Measurements from ENCODE around the gene KLHL2.
A peak's percentile ranks its signal among the peaks of the same experiment; 100 is the strongest.

KLHL2 gene

GRCh38 chr4:165294907-165295306 lies 87.5 kb downstream of the KLHL2 start:
- TF ChIP-seq, protein P1, sequence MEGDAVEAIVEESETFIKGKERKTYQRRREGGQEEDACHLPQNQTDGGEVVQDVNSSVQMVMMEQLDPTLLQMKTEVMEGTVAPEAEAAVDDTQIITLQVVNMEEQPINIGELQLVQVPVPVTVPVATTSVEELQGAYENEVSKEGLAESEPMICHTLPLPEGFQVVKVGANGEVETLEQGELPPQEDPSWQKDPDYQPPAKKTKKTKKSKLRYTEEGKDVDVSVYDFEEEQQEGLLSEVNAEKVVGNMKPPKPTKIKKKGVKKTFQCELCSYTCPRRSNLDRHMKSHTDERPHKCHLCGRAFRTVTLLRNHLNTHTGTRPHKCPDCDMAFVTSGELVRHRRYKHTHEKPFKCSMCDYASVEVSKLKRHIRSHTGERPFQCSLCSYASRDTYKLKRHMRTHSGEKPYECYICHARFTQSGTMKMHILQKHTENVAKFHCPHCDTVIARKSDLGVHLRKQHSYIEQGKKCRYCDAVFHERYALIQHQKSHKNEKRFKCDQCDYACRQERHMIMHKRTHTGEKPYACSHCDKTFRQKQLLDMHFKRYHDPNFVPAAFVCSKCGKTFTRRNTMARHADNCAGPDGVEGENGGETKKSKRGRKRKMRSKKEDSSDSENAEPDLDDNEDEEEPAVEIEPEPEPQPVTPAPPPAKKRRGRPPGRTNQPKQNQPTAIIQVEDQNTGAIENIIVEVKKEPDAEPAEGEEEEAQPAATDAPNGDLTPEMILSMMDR (IDR thresholded peaks at IDR 0.05; ENCODE audit: insufficient read depth, low read depth, low read length, missing control alignments), result no peak
- peak; percentile 61 for DNase-seq (ENCODE audit: low read depth)
- peak overlapping the region; percentile 11; the same call in 1 of the 2 replicates for H3K4me3 ChIP-seq (ENCODE audit: low read depth, low read length)

GRCh38 chr4:165297626-165298025 lies 90.3 kb downstream of the KLHL2 start:
- no peak for DNase-seq (ENCODE audit: low read depth)
- H3K4me3 ChIP-seq (ENCODE audit: low read depth, low read length), result no peak overlapping the region
- TF ChIP-seq, protein P1 (IDR thresholded peaks at IDR 0.05; ENCODE audit: insufficient read depth, low read depth, low read length, missing control alignments), result no peak

GRCh38 chr4:165299399-165300060 lies 92.2 kb downstream of the KLHL2 start:
- TF ChIP-seq, protein P1 (IDR thresholded peaks at IDR 0.05; ENCODE audit: insufficient read depth, low read depth, low read length, missing control alignments), result no peak
- DNase-seq (ENCODE audit: low read depth), result no peak
- H3K4me3 ChIP-seq (ENCODE audit: low read depth, low read length), result no peak overlapping the region

- peak; percentile 38 for DNase-seq (ENCODE audit: low read depth)
- peak overlapping the region; percentile 30 for H3K4me3 ChIP-seq (ENCODE audit: low read depth, low read length)
Observed at GRCh38 chr4:165301833-165302232, 94.5 kb downstream of the KLHL2 start.

GRCh38 chr4:165302658-165303057 lies 95.3 kb downstream of the KLHL2 start:
- no peak overlapping the region for H3K4me3 ChIP-seq (ENCODE audit: low read depth, low read length)
- TF ChIP-seq, protein P1 (IDR thresholded peaks at IDR 0.05; ENCODE audit: insufficient read depth, low read depth, low read length, missing control alignments), result no peak
- no peak for DNase-seq (ENCODE audit: low read depth)

More at GRCh38 chr4:165301833-165302232, 94.5 kb downstream of the KLHL2 start:
- TF ChIP-seq, protein P1 (IDR thresholded peaks at IDR 0.05; ENCODE audit: insufficient read depth, low read depth, low read length, missing control alignments), result no peak

- H3K4me3 ChIP-seq (ENCODE audit: low read depth, low read length), result no peak overlapping the region
- TF ChIP-seq, protein P1 (IDR thresholded peaks at IDR 0.05; ENCODE audit: insufficient read depth, low read depth, low read length, missing control alignments), result no peak
- no peak for DNase-seq (ENCODE audit: low read depth)
Observed at GRCh38 chr4:165308166-165308565, 100.8 kb downstream of the KLHL2 start.

DNA sequence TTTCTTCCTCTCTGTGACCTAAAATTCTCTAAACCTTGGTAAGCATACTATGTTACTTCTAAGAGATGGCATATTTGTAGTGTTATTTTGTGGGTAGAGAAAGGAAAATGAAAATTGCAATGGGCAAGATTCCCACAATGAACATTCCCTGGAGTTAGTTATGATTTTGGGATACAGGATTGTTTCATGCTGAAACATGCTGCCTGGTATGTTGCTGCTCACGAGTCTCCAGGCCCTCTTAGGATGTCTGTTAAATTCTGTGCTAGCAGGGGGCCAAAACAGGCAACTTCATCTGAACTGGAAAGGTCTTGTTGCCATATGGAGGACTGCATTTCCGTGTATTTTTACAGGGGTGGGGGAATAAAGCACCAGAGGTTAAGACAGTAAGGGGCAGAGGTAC lies 101.2 kb downstream of the KLHL2 start:
- TF ChIP-seq, protein P1 (IDR thresholded peaks at IDR 0.05; ENCODE audit: insufficient read depth, low read depth, low read length, missing control alignments), result no peak
- no peak overlapping the region for H3K4me3 ChIP-seq (ENCODE audit: low read depth, low read length)
- no peak for DNase-seq (ENCODE audit: low read depth)
